Activated CD4-positive, alpha-beta memory T cell treated with anti-CD3 and anti-CD28 coated beads for 36 hours (primary cell): ENCODE measurements around the gene ATP11A. TPM values are rescaled to one million over a fixed set of nuclear protein-coding genes. Genes with fewer than 3 reads are reported as not detected.

Experiments used
- CTCF ChIA-PET: fragments of 350-600 bp; sonication (Branson Sonifier 250); formaldehyde crosslinking; loops from one replicate; lab custom pipeline; 2021; ENCODE audit warnings: antibody characterized with exemption, inconsistent platforms; lab: Charles Lee
- POLR2A ChIA-PET: fragments of 350-600 bp; sonication (Branson Sonifier 250); formaldehyde crosslinking; loops from one replicate; lab custom pipeline; 2021; ENCODE audit warnings: antibody characterized with exemption; lab: Charles Lee
- DNase-seq: peaks from one replicate; pipeline ENCODE4 v3.0.0-alpha.2; 2020
- H3K27ac Mint-ChIP-seq: one replicate; pipeline ENCODE4 v1.8.0; 2021; ENCODE audit warnings: mixed read lengths
- H3K27me3 Mint-ChIP-seq: one replicate; pipeline ENCODE4 v1.8.0; 2021; ENCODE audit warnings: mixed read lengths
- H3K36me3 Mint-ChIP-seq: one replicate; pipeline ENCODE4 v1.8.0; 2021; ENCODE audit warnings: mixed read lengths
- H3K4me1 Mint-ChIP-seq: one replicate; pipeline ENCODE4 v1.8.0; 2021; ENCODE audit warnings: low read depth, mixed read lengths
- H3K4me3 Mint-ChIP-seq: one replicate; pipeline ENCODE4 v1.8.0; 2021; ENCODE audit warnings: mild to moderate bottlenecking, mixed read lengths
- H3K9me3 Mint-ChIP-seq: one replicate; pipeline ENCODE4 v1.8.0; 2021; ENCODE audit warnings: mixed read lengths
- intact Hi-C: fragments of 100-400 bp; cut with micrococcal nuclease; formaldehyde crosslinking; loops from one replicate; pipeline ENCODE4 v1.15.1; 2023
- total RNA-seq, 2 experiments: library from RNA; stranded (reverse); gene quantifications; one replicate each; pipeline ENCODE4 v1.2.3, GENCODE V29; 2021

Gene ATP11A
- total RNA-seq, 2 experiments from 2014 or later, result 36.6 to 38.7 TPM

DNA sequence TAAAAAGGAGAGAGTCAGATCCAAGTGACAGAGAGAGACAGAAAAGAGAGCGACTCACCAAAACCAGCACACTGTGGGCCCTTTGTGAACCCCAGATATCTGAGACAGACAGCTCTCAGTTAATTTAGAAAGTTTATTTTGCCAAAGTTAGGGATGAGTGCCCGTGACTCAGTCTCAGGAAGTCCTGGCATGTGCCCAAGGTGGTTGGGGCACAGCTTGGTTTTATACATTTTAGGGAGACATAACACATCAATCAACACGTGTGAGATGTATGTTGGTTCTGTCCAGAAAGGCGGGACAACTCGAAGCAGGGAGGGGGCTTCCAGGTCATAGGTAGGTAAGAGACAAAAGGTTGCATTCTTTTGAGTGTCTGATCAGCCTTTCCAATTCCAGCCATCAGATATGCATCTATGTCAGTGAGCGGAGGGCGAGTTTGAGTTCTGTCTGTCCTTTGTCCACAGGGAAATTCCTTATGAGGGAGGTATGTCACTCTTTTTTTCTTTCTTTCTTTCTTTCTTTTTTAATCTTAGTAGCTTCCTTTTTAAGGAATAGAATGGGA is 37.2 kb upstream of the ATP11A start:
- Mint-ChIP-seq H3K4me1 (no peaks in the 10 kb centered on the region), H3K4me3 (no peak overlapping the region), H3K9me3 (no peaks in the 10 kb centered on the region), H3K36me3 (no peaks in the 10 kb centered on the region), H3K27ac (no peak overlapping the region), H3K27me3 (no peaks in the 10 kb centered on the region)
- intact Hi-C loops, result no loop called here
- DNase-seq, result no peak
- POLR2A ChIA-PET, result no interaction called here
- CTCF ChIA-PET, result interaction anchor here (1.0 kb wide), 1 partner anchor 13 kb away, joined by 3 read pairs; no protein-coding TSS in a partner anchor

DNA sequence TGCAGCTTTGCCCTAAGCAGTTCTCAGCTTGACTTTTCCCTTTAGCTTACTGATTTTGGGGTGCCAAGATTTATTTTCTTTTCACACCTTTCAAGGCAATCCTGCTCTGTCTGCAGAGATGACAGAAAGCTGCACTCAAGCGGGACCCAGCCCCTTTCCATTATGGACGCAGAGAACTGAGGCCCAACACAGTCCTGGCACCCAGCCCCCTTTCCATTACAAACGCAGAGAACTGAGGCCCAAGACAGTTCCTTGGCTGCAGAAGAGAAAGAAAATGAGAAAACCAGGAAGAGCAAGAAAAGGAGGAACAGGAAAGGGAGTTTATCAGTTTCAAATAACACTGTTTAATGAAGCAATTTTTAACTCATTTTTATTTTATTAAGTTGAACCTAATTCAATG is 36.8 kb upstream of the ATP11A start:
- no peaks in the 10 kb centered on the region for H3K4me1 Mint-ChIP-seq
- POLR2A ChIA-PET, result no interaction called here
- no peak overlapping the region for H3K4me3 Mint-ChIP-seq
- H3K27me3 Mint-ChIP-seq, result no peaks in the 10 kb centered on the region
- H3K36me3 Mint-ChIP-seq, result no peaks in the 10 kb centered on the region
- H3K27ac Mint-ChIP-seq, result no peak overlapping the region
- CTCF ChIA-PET, result interaction anchor here (1.0 kb wide), 1 partner anchor 13 kb away, joined by 3 read pairs; no protein-coding TSS in a partner anchor
- no peak for DNase-seq
- intact Hi-C loops, result no loop called here
- no peaks in the 10 kb centered on the region for H3K9me3 Mint-ChIP-seq

DNA sequence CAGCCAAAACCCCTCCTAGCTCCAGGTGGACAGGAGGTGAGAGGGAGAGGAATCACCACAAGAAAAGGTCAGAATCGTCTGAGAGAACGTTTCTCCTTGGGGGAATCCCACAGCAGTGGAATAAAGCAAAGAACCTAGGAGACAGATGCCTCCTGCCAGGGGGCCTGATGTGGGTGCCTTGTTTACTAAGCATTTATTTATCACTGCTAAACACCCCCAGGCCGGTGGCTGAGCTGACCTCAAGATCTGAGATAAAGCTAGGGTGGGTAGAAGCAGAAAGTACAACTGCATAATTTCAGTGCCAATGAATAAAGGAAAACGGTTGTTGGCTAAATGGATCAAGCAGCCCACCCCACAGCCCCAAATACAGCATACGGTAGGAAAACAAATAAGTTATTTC is 33.9 kb upstream of the ATP11A start:
- DNase-seq, result no peak
- no peaks in the 10 kb centered on the region for H3K9me3 Mint-ChIP-seq
- H3K36me3 Mint-ChIP-seq, result no peaks in the 10 kb centered on the region
- no peaks in the 10 kb centered on the region for H3K27me3 Mint-ChIP-seq
- POLR2A ChIA-PET, result no interaction called here
- no peak overlapping the region for H3K4me3 Mint-ChIP-seq
- intact Hi-C loops, result no loop called here
- H3K27ac Mint-ChIP-seq, result no peak overlapping the region
- H3K4me1 Mint-ChIP-seq, result no peaks in the 10 kb centered on the region
- CTCF ChIA-PET, result no interaction called here

DNA sequence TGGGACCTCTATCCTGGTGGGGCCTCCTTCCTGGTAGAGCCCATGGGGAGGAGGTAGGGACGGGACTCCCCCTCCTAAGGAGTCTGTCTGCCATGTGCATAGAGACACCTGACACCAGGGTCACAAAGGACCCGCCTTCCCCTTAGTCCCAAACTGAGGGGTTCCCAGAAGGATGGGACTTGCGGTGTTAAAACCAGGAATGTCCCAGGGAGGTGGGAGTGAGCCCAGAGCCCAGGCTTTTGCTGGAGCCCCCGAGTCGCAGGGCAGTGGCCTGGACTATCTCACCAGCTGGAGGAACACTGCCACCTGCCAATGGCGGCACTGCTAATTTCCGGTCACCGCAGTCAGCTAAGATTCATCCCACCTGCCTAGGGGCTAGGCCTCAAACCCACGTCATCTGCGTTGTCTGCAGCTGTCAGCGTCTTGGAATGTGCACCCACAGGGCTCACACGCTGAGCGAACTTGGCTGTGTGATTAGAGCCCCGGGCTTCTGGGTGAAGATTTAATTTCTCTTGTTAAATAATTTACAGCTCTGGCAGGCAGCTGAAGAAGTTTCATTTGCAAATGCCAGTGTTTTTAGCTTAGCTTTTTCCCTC is 31.9 kb upstream of the ATP11A start:
- ChIA-PET CTCF (no interaction called here), POLR2A (no interaction called here)
- no peak for DNase-seq
- Mint-ChIP-seq H3K4me3 (no peak overlapping the region), H3K27me3 (no peaks in the 10 kb centered on the region), H3K4me1 (no peaks in the 10 kb centered on the region), H3K9me3 (no peaks in the 10 kb centered on the region), H3K27ac (no peak overlapping the region), H3K36me3 (no peaks in the 10 kb centered on the region)
- intact Hi-C loops, result no loop called here

DNA sequence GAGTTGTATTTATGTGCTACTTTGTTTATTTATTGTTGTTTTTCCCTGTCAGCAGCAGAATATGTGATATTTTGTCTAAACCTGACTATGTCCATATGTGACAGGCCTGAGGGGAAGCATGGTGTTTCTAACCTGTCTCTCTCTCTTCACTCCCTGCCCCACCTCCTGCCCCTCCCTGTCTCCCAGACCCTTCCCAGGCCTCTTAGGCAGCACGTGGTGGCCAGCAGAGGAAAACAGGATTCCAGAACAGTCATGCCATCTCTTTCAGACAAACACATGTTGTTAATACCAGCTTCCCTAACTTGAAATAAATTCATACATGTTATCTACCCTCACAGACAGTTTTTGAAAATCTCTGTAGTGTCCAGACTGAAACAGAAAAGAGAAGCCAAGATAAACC is 31.0 kb upstream of the ATP11A start:
- Mint-ChIP-seq H3K4me1 (no peaks in the 10 kb centered on the region), H3K27ac (no peak overlapping the region), H3K36me3 (no peaks in the 10 kb centered on the region), H3K9me3 (no peaks in the 10 kb centered on the region), H3K27me3 (no peaks in the 10 kb centered on the region), H3K4me3 (no peak overlapping the region)
- intact Hi-C loops, result no loop called here
- POLR2A ChIA-PET, result no interaction called here
- CTCF ChIA-PET, result interaction anchor here (1.0 kb wide), 1 partner anchor 18 kb away, joined by 3 read pairs; no protein-coding TSS in a partner anchor
- no peak for DNase-seq

DNA sequence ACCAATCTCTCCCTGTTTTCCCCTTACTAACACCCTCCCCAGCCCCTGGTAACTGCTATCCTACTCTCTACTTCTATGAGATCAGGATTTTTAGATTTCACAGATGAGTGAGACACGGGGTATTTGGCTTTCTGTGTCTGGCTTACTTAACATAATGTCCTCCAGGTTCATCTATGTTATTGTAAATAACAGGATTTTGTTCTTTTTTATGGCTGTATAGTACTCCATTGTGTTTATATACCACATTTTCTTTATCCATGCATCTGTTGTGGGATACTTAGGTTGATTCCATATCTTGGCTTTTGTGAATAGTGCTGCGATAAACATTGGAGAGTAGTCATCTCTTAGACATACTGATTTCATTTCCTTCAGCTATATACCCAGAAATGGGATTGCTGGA is 28.5 kb upstream of the ATP11A start:
- H3K4me1 Mint-ChIP-seq, result no peaks in the 10 kb centered on the region
- ChIA-PET CTCF (no interaction called here), POLR2A (no interaction called here)
- no peak for DNase-seq
- no peak overlapping the region for H3K27ac Mint-ChIP-seq
- intact Hi-C loops, result no loop called here
- no peaks in the 10 kb centered on the region for H3K36me3 Mint-ChIP-seq
- H3K27me3 Mint-ChIP-seq, result no peaks in the 10 kb centered on the region
- H3K9me3 Mint-ChIP-seq, result no peaks in the 10 kb centered on the region
- H3K4me3 Mint-ChIP-seq, result no peak overlapping the region

DNA sequence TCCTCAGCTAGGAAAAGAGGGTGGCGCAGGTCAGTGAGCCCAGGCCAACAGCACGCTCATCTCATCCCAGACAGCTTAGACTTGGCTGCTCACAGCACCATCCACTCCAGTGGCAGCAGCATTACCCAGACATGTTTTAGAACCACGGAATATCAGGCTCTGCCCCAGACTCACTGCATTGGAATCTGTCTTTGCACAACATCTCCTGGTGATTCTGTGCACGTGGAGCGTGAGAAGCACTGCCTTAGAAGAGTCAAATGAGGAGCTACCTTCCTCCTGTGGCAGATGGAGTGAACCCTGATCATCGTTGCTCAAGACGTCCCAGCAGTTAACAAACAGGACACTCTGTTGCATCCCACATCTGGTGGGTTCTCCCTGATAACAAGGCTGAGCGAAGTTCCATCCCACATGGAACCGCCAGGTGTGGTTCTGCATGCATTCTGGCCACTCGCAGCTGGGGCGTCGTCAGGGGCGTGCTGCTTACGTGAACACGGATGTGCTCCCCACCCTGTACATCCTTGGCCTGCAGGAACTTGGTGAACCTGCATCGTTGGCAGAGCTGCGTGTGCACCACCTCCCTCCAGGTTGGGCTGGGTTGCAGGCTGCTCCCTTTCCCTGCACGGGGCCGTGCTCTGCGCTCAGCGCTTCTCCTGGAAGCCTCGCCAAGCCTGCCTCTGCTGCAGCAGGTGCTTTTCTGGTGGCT is 25.2 kb upstream of the ATP11A start:
- Mint-ChIP-seq H3K36me3 (no peaks in the 10 kb centered on the region), H3K27ac (no peak overlapping the region), H3K4me1 (no peaks in the 10 kb centered on the region), H3K4me3 (no peak overlapping the region), H3K9me3 (no peaks in the 10 kb centered on the region), H3K27me3 (no peaks in the 10 kb centered on the region)
- intact Hi-C loops, result no loop called here
- ChIA-PET POLR2A (no interaction called here), CTCF (no interaction called here)
- DNase-seq, result no peak

DNA sequence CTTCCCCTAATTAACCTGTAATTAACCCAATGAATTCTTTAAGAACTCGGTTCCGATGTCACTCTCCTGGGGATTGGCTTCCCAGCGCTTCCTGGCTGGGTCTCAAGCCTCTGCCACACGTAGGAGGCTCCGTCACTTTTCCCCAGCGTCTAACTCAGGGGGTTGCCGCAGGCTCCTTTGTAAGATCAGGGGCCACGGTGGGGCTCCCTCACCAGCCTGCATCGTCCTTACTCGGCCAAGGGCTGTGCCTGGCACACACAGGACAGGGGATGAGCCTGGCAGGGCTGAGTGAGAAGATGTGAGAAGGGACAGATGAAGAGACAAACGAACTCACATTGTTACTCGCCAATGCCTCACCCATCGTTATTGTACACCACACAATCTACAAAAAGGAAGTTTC is 20.9 kb upstream of the ATP11A start:
- intact Hi-C loops, result no loop called here
- H3K27me3 Mint-ChIP-seq, result no peaks in the 10 kb centered on the region
- peaks cover 11% of the 10 kb centered on the region for H3K4me1 Mint-ChIP-seq
- ChIA-PET POLR2A (no interaction called here), CTCF (no interaction called here)
- no peaks in the 10 kb centered on the region for H3K36me3 Mint-ChIP-seq
- DNase-seq, result no peak
- H3K27ac Mint-ChIP-seq, result no peak overlapping the region
- no peaks in the 10 kb centered on the region for H3K9me3 Mint-ChIP-seq
- H3K4me3 Mint-ChIP-seq, result no peak overlapping the region

DNA sequence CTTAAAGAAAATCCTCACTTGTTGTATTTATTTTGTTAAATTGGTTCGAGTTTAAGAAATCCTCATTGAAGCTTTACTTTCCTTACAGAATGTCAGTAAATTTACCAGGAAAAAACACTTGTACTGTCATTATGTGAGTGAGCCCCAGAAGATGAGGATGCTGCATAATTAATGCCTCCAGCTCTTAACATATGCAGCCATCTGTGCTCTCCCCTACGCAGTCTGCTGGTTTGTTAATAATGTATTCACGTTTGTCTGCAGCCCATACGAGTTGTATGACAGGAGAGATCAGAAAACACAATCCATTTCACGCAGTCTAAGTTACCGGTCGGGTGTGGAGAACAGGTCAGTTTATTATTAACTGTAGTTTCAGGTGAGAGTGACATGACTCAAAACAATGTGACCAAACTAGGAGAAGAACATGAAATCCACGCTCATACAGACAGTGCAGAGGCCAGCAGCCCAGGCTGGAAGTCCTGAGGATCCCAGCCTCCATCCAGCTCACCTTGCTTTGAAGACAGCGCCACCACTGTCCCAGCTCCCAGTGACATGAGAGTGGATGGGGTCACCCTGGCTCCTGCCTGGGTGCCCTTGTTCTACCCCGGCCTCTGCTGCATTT is 19.8 kb upstream of the ATP11A start:
- DNase-seq, result no peak
- POLR2A ChIA-PET, result interaction anchor here (0.7 kb wide), 1 partner anchor 19 kb away, joined by 3 read pairs; no protein-coding TSS in a partner anchor
- H3K27ac Mint-ChIP-seq, result no peak overlapping the region
- no peaks in the 10 kb centered on the region for H3K27me3 Mint-ChIP-seq
- no peak overlapping the region for H3K4me3 Mint-ChIP-seq
- intact Hi-C loops, result no loop called here
- H3K36me3 Mint-ChIP-seq, result no peaks in the 10 kb centered on the region
- H3K4me1 Mint-ChIP-seq, result peaks cover 17% of the 10 kb centered on the region
- no peaks in the 10 kb centered on the region for H3K9me3 Mint-ChIP-seq
- CTCF ChIA-PET, result no interaction called here

DNA sequence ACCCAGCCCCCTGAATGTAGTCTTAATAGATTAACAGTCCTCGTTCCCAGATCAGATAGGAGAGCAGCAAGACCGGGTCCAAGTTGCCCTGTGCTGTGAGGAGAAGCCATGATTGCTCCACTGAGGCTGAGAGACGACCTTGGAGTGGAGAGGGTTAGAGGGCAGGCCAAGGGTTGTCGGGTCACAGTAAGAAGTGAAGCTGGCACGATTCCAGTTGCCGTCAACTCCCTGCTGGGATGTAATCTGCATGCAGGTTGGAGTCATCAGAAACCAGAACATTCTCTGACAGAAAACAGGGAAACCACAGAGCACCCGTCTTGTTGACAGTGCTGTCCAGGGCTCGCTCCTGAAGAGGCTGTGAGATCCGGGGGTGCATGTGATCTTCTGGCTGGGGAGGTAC is 19.0 kb upstream of the ATP11A start:
- Mint-ChIP-seq H3K36me3 (no peaks in the 10 kb centered on the region), H3K27ac (no peak overlapping the region), H3K4me3 (no peak overlapping the region), H3K4me1 (peaks cover 17% of the 10 kb centered on the region), H3K9me3 (no peaks in the 10 kb centered on the region), H3K27me3 (no peaks in the 10 kb centered on the region)
- DNase-seq, result no peak
- CTCF ChIA-PET, result no interaction called here
- intact Hi-C loops, result no loop called here
- POLR2A ChIA-PET, result no interaction called here

DNA sequence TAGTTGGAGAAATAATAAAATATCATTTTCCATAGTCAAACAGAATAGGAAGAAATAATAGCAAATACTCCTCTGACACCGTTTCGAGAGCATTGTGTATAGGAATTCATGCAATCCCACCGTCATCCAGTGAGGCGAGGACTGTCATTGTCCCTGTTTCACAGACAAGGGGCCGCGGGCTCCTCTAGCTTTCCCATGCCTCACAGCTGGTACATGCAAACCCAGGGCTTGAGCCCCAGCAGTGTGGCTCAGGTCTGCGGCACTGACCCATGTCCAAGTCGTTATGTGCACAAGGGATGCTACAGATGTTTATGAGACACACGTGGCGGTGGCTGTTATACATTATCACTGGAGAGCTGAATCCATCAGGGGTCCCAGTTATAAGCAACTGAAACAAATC is 18.5 kb upstream of the ATP11A start:
- no peaks in the 10 kb centered on the region for H3K36me3 Mint-ChIP-seq
- intact Hi-C loops, result no loop called here
- POLR2A ChIA-PET, result no interaction called here
- peaks cover 17% of the 10 kb centered on the region for H3K4me1 Mint-ChIP-seq
- no peak overlapping the region for H3K4me3 Mint-ChIP-seq
- DNase-seq, result no peak
- no peak overlapping the region for H3K27ac Mint-ChIP-seq
- CTCF ChIA-PET, result no interaction called here
- H3K27me3 Mint-ChIP-seq, result no peaks in the 10 kb centered on the region
- H3K9me3 Mint-ChIP-seq, result no peaks in the 10 kb centered on the region

DNA sequence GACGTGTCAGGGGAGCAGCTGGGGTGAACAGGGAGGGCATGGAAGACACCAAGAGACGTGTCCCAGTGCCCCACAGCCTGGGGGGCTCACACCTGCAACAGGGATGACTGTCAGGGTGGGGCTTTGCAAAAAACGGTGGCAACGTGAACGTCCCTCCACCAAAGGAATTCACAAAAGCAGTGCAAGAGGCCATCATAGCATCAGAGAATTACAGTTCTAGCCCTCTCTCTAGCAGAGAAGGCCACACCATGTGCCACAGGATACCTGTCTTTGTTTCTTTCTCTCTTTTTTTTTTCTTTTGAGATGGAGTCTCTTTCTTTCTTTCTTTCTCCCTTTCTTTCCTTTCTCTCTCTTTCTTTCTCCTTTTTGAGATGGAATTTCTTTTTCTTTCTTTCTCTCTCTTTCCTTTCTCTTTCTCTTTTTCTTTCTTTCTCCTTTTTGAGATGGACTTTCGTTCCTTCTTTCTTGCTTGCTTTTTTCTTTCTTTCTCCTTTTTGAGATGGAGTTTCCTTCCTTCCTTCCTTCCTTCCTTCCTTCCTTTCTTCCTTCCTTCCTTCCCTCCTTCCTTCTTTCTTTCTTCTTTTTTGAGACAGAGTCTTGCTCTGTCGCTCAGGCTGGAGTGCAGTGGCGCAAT is 17.1 kb upstream of the ATP11A start:
- ChIA-PET CTCF (no interaction called here), POLR2A (no interaction called here)
- Mint-ChIP-seq H3K4me1 (peaks cover 17% of the 10 kb centered on the region), H3K4me3 (no peak overlapping the region), H3K27ac (no peak overlapping the region), H3K36me3 (no peaks in the 10 kb centered on the region), H3K9me3 (no peaks in the 10 kb centered on the region), H3K27me3 (no peaks in the 10 kb centered on the region)
- DNase-seq, result no peak
- intact Hi-C loops, result no loop called here
